ENCODE measurements around the gene MARCKS. TPM values are rescaled to one million over a fixed set of nuclear protein-coding genes. Genes with fewer than 3 reads are reported as not detected.

The MARCKS gene
- total RNA-seq, 3 donors from 2014 or later: 2.6 to 8.4 (median 3.1) TPM

DNA sequence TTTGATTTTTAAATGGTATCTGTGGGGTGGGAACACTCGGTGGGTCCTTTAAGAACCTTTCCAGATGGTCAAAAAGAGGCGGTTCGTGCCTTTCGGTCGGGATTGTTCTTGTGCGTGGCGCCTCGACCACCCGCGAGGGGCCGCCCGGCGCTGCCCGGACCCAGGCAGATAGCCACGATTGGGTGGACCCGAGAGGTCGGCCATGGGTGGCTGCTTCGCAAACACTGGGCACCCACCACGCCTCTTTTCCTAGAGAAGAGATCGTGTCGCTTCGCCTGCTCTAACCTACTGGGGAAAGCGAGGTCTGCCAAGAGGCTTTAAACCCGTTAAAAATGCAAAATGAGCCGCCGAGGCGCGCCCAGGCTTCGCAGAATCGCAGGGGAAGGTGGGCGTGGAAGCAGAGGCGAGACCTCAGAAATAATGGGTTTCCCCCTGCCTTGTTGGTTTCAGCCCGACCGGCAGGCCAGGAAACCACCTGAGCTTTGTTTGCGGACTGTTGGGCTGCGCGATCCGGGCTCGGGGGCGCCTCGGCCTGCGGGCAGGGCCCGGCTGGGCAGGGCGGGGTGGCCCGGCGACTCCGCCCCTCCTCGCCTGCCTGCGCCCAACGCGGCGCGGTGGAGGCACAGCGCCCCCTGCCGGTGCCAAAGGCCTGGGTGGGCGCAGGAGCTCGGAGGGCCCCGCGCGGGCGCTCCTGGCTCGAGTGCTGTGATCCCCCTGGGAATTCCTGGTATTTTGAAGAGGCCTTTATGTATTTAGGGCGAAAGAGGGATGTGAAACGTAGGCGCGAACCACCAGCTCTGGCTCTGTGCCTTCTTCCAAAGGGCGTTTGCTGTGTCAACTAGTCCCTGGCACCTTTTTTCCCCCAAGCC lies 1.6 kb downstream of the MARCKS start:
- peak; percentile 58 for DNase-seq
- Mint-ChIP-seq H3K4me3 (peak overlapping the region; percentile 42), H3K36me3 (ENCODE audit: insufficient read depth) (no peaks in the 10 kb centered on the region), H3K4me1 (ENCODE audit: low read depth) (peaks cover 29% of the 10 kb centered on the region), H3K27me3 (ENCODE audit: low read depth) (peaks cover 47% of the 10 kb centered on the region), H3K9me3 (peaks cover 3% of the 10 kb centered on the region)
- peak; percentile 92 to 93 for ATAC-seq

DNA sequence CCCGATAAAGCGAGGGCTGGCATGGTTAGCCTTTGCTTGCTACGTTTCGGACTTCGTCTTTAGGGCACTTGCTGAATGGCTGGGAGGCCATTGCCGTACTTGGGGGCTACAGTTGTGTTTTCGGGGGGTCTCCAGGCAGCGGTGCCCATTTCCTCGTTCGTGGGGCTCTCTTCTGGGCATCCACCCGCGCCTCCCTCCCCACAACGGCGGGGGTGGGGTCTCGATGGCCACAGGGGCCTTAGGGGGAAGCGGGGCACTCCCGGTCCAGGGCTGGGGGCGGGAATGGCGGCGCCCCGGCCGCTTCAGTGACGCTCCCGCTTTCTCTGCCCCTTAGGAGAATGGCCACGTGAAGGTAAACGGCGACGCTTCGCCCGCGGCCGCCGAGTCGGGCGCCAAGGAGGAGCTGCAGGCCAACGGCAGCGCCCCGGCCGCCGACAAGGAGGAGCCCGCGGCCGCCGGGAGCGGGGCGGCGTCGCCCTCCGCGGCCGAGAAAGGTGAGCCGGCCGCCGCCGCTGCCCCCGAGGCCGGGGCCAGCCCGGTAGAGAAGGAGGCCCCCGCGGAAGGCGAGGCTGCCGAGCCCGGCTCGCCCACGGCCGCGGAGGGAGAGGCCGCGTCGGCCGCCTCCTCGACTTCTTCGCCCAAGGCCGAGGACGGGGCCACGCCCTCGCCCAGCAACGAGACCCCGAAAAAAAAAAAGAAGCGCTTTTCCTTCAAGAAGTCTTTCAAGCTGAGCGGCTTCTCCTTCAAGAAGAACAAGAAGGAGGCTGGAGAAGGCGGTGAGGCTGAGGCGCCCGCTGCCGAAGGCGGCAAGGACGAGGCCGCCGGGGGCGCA lies 2.4 kb downstream of the MARCKS start:
- H3K4me3 Mint-ChIP-seq: peak overlapping the region; percentile 42

DNA sequence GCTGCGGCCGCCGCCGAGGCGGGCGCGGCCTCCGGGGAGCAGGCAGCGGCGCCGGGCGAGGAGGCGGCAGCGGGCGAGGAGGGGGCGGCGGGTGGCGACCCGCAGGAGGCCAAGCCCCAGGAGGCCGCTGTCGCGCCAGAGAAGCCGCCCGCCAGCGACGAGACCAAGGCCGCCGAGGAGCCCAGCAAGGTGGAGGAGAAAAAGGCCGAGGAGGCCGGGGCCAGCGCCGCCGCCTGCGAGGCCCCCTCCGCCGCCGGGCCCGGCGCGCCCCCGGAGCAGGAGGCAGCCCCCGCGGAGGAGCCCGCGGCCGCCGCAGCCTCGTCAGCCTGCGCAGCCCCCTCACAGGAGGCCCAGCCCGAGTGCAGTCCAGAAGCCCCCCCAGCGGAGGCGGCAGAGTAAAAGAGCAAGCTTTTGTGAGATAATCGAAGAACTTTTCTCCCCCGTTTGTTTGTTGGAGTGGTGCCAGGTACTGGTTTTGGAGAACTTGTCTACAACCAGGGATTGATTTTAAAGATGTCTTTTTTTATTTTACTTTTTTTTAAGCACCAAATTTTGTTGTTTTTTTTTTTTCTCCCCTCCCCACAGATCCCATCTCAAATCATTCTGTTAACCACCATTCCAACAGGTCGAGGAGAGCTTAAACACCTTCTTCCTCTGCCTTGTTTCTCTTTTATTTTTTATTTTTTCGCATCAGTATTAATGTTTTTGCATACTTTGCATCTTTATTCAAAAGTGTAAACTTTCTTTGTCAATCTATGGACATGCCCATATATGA lies 3.2 kb downstream of the MARCKS start:
- DNase-seq (no peak), ATAC-seq (no peak)
- Mint-ChIP-seq H3K4me3 (peak overlapping the region; percentile 40), H3K27me3 (ENCODE audit: low read depth) (peaks cover 40% of the 10 kb centered on the region), H3K9me3 (peaks cover 3% of the 10 kb centered on the region), H3K4me1 (ENCODE audit: low read depth) (peaks cover 23% of the 10 kb centered on the region), H3K36me3 (ENCODE audit: insufficient read depth) (no peaks in the 10 kb centered on the region)

More for the DNA sequence above, 2.4 kb downstream of the MARCKS start:
- ATAC-seq: no peak
- H3K4me1 Mint-ChIP-seq (ENCODE audit: low read depth): peaks cover 26% of the 10 kb centered on the region
- H3K27me3 Mint-ChIP-seq (ENCODE audit: low read depth): peaks cover 42% of the 10 kb centered on the region
- H3K9me3 Mint-ChIP-seq: peaks cover 3% of the 10 kb centered on the region
- no peaks in the 10 kb centered on the region for H3K36me3 Mint-ChIP-seq (ENCODE audit: insufficient read depth)
- no peak for DNase-seq

DNA sequence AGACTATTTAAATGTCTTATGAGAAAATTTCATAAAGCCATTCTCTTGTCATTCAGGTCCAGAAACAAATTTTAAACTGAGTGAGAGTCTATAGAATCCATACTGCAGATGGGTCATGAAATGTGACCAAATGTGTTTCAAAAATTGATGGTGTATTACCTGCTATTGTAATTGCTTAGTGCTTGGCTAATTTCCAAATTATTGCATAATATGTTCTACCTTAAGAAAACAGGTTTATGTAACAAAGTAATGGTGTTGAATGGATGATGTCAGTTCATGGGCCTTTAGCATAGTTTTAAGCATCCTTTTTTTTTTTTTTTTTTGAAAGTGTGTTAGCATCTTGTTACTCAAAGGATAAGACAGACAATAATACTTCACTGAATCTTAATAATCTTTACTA lies 5.0 kb downstream of the MARCKS start:
- Mint-ChIP-seq H3K4me3 (no peak overlapping the region), H3K36me3 (ENCODE audit: insufficient read depth) (no peaks in the 10 kb centered on the region), H3K27me3 (ENCODE audit: low read depth) (peaks cover 46% of the 10 kb centered on the region), H3K4me1 (ENCODE audit: low read depth) (peaks cover 19% of the 10 kb centered on the region), H3K9me3 (peaks cover 3% of the 10 kb centered on the region)
- DNase-seq: no peak
- no peak for ATAC-seq

DNA sequence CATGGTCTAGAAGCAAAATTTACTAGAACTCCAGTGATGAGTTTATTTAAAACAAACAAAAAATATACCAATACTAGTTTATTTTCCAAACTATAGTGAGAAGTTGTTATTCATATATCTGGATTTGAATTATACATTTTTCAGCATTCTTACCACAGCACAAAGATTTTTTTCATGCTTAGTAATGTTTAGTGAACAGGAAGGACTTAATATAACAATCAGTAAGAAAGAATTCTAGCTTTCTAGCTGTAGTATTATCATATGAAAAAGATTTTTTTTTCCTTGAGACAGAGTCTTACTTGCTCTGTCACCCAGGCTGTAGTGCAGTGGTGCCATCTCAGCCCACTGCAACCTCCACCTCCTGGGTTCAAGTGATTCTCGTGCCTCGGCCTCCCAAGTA lies 13.8 kb downstream of the MARCKS start:
- Mint-ChIP-seq H3K27me3 (ENCODE audit: low read depth) (peaks cover 36% of the 10 kb centered on the region), H3K36me3 (ENCODE audit: insufficient read depth) (no peaks in the 10 kb centered on the region), H3K4me3 (no peak overlapping the region), H3K9me3 (no peaks in the 10 kb centered on the region), H3K4me1 (ENCODE audit: low read depth) (peaks cover 6% of the 10 kb centered on the region)
- DNase-seq: no peak
- no peak for ATAC-seq

DNA sequence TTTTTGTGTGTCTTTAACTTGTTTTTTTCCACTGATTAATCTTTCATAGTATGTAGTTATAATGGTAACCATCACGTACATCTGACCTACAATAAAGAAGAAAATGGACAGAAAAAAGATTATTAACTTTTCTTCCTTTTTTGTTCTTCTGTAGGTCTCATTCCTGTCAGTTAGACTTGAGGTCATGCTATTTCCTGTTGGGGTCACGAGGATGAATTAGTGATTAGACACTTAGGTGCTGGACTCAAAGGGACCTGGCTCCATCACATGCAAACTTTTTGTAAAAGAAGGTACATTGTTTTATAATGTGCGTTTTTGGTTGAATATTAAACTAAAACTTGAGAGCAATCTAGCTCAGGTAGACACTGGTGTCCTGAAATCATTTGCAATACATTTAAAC lies 14.8 kb downstream of the MARCKS start:
- H3K4me1 Mint-ChIP-seq (ENCODE audit: low read depth): peaks cover 6% of the 10 kb centered on the region
- DNase-seq (no peak), ATAC-seq (no peak)
- H3K27me3 Mint-ChIP-seq (ENCODE audit: low read depth): peaks cover 32% of the 10 kb centered on the region
- H3K9me3 Mint-ChIP-seq: no peaks in the 10 kb centered on the region
- no peak overlapping the region for H3K4me3 Mint-ChIP-seq
- H3K36me3 Mint-ChIP-seq (ENCODE audit: insufficient read depth): no peaks in the 10 kb centered on the region

DNA sequence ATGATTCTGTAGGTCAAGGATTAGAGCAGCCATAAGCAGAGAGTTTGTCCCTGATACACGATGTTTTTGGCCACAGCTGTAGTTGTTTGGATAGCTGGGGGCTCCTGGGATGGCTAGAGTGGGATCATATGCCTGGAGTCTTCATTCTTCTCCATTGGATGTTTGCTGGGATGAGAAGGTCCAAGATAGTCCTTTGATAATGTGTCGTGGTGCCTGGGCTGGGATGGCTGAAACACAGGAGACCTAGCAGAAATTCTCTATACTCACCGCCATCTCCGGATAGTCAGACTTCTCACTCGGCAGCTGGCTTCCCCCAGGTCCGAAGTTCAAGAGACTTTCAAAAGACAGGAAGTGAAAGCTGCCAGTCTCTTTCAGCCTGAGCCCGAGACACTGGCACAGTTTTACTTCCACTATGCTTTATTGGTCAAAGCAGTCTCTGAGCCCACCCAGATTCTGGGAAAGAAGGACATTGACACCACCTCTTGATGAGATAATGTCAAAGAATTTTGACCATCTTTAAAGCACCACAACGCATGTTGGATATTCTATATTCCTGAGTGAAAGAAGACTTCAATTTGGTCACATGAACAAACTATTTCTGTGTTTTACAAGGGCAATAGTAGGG lies 16.0 kb downstream of the MARCKS start:
- no peaks in the 10 kb centered on the region for H3K36me3 Mint-ChIP-seq (ENCODE audit: insufficient read depth)
- ATAC-seq: no peak
- H3K27me3 Mint-ChIP-seq (ENCODE audit: low read depth): peaks cover 33% of the 10 kb centered on the region
- no peak for DNase-seq
- H3K4me1 Mint-ChIP-seq (ENCODE audit: low read depth): peaks cover 6% of the 10 kb centered on the region
- no peaks in the 10 kb centered on the region for H3K9me3 Mint-ChIP-seq
- H3K4me3 Mint-ChIP-seq: no peak overlapping the region

DNA sequence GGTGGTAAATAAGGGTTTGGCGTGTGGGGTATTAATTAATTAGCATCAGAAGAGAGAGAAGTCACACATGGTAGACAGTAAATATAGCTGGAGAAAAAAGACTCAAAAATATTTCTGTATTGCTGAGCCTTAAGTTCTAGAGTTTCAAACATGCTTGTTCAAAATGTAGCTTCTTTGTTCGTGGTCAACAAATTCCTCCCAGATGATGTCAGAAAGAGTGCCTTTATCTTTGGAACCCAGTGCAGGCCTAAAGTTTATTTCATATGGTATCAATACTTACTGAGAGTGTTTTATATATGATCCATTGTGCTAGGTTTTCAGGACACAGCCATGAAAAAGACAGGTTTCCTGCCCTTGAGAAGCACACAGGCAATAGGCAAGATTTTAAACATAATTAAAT lies 18.3 kb downstream of the MARCKS start:
- H3K4me1 Mint-ChIP-seq (ENCODE audit: low read depth): peaks cover 6% of the 10 kb centered on the region
- no peaks in the 10 kb centered on the region for H3K9me3 Mint-ChIP-seq
- no peak overlapping the region for H3K4me3 Mint-ChIP-seq
- H3K36me3 Mint-ChIP-seq (ENCODE audit: insufficient read depth): no peaks in the 10 kb centered on the region
- DNase-seq (no peak), ATAC-seq (no peak)
- H3K27me3 Mint-ChIP-seq (ENCODE audit: low read depth): peaks cover 30% of the 10 kb centered on the region

DNA sequence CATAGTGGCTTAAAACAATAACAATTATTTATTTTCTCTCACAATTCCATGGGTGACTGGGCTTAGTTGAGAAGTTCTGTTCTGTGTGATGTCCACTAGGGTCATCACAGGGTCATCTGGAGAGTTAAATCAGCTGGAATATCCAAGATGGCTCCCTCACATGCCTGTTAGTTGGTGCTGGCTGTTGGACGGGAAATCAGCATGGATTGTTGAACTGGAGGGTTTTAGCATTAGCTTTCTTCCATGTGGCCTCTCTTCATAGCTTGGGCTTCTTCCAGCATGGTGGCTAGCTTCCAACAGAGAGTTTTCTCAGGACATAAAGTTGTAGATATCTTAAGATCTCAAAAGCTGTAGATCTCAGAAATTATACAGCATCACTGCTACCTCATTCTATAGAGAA lies 19.6 kb downstream of the MARCKS start:
- Mint-ChIP-seq H3K4me1 (ENCODE audit: low read depth) (peaks cover 6% of the 10 kb centered on the region), H3K9me3 (no peaks in the 10 kb centered on the region), H3K36me3 (ENCODE audit: insufficient read depth) (no peaks in the 10 kb centered on the region), H3K4me3 (no peak overlapping the region), H3K27me3 (ENCODE audit: low read depth) (peaks cover 34% of the 10 kb centered on the region)
- ATAC-seq (no peak), DNase-seq (no peak)

DNA sequence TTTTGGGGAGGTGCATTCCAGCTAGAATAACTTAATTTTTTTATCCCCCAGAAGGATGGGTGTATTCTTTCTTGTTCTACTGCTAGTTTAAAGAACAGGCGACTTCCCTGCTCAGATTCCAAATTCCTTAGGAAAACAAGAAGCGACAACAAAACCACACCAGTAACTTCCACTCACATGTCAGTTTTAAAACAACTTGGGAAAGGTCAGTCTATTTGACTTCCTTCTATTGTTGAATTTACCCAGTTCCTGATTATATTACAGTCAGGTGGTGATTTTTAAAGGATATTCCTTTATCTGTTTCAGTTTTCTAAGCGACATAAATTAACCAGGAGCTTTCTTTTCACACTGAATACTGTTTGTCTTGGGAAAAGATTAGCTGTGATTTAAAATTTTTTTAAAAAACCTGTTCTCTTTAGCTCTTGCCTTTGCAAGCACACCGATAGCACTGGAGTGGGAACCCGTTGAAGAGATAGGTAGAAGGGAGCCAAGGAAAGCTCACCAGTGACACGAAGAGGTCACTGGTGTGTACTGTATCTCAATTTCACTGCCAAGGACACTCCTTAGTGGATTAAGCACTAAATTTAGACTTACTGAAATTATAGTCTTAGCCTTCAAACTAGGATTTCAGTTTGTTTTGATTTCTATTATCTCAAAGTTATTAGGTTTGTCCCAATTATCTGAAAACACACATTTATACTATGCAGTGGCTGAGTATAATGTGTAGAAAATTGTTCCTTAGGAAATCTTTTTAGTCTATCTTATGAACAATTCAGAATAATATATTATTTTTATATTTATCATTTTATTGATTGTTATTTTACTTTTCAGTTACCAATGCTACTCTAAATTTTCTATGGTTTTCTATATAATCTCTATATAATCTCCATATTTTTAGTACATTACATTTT lies 22.3 kb downstream of the MARCKS start:
- Mint-ChIP-seq H3K4me3 (no peak overlapping the region), H3K27me3 (ENCODE audit: low read depth) (peaks cover 30% of the 10 kb centered on the region), H3K4me1 (ENCODE audit: low read depth) (no peaks in the 10 kb centered on the region), H3K36me3 (ENCODE audit: insufficient read depth) (no peaks in the 10 kb centered on the region), H3K9me3 (no peaks in the 10 kb centered on the region)
- DNase-seq (no peak), ATAC-seq (no peak)

DNA sequence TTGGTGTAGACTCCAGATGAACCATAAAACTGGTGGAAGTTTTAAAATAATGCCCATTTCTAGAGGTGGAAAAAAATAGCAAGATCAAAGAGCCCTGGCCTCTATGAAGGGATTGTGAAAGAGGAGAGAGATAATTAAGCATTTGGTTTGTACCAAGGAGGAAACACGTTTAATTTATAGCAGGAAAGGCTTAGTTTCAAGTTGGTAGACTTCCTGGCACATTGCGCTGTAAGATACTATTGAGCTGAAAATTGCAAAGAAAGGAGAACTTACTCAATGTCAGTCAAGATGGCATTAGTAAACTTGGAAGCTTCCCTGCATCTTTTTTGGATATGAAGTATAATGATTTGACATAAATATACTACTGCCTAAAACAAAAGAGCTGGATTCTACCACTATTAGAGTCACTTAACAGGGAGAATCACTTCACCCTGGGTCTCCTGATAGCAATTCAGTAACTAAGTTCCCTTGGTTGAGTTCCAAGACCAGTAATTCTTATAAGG lies 24.4 kb downstream of the MARCKS start:
- no peaks in the 10 kb centered on the region for H3K9me3 Mint-ChIP-seq
- DNase-seq (no peak), ATAC-seq (no peak)
- no peaks in the 10 kb centered on the region for H3K36me3 Mint-ChIP-seq (ENCODE audit: insufficient read depth)
- H3K27me3 Mint-ChIP-seq (ENCODE audit: low read depth): peaks cover 22% of the 10 kb centered on the region
- no peaks in the 10 kb centered on the region for H3K4me1 Mint-ChIP-seq (ENCODE audit: low read depth)
- no peak overlapping the region for H3K4me3 Mint-ChIP-seq

DNA sequence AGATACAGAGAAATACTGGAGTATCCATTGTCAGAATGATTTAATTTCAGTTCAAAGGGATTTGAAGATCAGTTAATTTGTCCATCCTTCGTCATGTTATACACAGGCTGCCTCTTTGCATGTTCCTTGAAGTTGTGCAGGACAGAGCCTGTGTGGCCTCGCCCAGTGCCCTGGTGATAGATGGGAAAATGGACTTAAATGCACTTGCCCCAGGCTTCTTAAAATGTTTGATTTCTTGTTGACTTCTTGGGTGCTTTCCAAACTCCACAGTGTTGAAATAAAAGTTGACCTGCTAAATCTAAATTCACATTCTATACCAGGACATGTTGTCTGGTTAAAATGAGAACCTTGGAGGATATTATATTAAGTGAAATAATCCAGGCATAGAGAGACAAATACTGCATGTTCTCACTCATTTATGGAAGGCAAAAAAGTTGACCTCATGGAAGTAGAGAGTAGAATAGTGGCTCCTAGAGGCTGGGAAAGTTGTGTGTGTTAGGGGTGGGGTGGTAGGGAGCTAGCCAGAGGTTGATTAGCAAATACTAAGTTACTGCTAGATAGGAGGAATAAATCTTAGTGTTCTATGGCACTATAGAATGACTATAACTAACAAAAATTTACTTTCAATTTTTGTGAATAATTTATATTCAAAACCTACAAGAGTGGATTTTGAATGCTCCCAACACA lies 25.3 kb downstream of the MARCKS start:
- no peaks in the 10 kb centered on the region for H3K9me3 Mint-ChIP-seq
- no peak for DNase-seq
- H3K27me3 Mint-ChIP-seq (ENCODE audit: low read depth): peaks cover 25% of the 10 kb centered on the region
- H3K4me1 Mint-ChIP-seq (ENCODE audit: low read depth): no peaks in the 10 kb centered on the region
- no peaks in the 10 kb centered on the region for H3K36me3 Mint-ChIP-seq (ENCODE audit: insufficient read depth)
- no peak overlapping the region for H3K4me3 Mint-ChIP-seq
- no peak for ATAC-seq

All from activated T-cell treated with anti-CD3 and anti-CD28 coated beads, Interleukin-2, amount 50 U/mL, for 4 hours (primary cell).